ENCODE results near the gene TMTC2. TPM values are rescaled to one million over a fixed set of nuclear protein-coding genes. Genes with fewer than 3 reads are reported as not detected.
A peak's percentile ranks its signal among the peaks of the same experiment; 100 is the strongest.
"Not testable (repeated sequence)": the region's sequence is repeated elsewhere in the genome, so short reads cannot be mapped to it uniquely, and the experiment has no call there.

Gene TMTC2
- total RNA-seq, 1 donor from 2014 or later = 3.7 TPM

DNA sequence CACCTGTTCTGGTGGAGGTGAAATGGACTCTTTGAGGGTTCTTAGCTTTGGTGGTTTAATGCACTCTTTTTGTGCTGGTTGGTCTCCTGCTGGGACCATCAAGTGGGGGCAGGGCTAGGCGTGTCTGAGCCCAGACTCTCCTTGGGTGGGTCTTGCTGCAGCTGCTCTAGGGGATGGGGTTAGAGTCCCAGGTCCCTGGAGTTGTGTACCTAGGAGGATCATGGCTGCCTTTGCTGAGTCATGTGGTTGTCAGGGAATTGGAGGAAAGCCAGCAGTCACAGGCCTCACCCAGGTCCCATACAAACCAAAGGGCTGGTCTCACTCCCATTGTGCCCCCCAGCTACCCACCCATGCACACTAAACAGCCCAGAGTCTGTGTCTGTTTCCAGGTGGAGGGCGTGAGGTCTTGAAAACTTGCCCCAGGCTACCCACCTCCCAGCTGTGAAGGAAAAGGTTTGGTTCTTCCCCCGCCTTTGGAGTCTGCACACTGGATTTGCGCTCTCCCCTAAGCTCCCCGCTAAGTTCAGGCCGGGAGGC, 387.7 kb downstream of the TMTC2 start:
- DNase-seq (peak; percentile 9), ATAC-seq (ENCODE audit: poor library complexity) (no peak)
- intact Hi-C loops (cut with DNase I) = no loop called here

DNA sequence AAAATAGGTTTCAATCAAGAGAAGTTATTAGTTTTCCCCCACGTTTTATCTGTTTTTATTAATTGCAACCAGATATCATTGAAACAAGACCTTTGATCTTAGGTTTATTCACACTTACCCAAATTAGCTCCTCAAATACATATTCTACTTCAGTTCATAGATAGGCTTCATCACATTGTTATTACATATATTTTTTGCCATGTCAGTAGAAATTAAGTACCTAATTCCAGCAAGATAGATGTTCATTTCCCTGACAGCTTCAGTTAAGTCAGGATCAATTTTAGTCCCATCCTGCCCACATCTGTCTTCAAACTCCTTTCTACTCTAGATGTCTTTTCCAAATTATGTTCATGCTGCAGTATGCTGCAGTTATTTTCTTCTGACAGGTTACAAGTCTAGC, 388.8 kb downstream of the TMTC2 start:
- intact Hi-C loops (cut with DNase I) = no loop called here
- ATAC-seq (ENCODE audit: poor library complexity) = no peak

DNA sequence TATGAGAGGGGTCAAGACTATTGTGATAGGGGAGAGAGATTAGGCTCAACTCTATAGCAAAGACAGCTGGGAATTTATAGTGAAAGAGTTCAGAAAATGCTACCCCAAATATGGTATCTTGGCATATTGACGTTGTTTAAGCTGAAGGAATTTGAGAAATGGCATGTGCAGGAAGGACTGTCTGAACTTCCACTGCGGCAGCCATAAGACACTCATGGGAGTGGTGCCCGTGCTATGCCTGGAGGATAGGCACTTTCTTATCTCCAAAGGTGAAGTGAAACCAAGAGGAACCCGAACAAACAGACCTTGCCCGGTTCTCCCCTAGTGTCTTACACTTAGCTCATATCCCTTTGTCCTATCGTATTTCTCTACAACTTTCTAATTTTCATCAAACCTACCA, 390.3 kb downstream of the TMTC2 start:
- no peak for DNase-seq
- ATAC-seq (ENCODE audit: poor library complexity) = no peak
- intact Hi-C loops (cut with DNase I) = no loop called here

More for the DNA sequence above, 388.8 kb downstream of the TMTC2 start:
- DNase-seq = no peak

DNA sequence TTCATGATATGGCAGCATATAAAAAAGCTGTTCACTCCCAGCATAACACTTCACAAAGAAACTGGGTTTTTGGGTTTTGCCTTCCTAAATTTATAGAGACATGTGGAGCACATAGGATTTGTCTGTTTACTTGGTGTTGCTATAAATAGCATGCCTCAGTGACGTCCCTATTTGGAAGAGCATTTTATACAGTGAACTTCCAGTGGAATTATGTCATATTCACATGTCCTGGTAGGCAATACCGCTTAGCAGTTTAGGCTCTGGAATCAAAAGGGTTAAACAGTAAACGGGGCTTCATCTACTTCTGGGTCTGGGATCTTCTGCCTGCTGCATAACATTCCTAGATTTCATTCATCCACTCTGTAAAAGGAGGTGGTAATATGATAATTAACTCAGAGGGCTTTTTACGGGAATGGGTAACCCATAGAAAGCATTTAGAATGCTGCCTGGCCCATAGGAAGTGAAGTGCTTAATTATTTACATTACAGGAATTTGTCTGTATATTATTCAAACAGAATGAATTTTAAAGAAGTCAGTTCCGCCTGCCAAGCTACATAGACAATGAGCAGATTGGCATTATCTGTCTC, 396.1 kb downstream of the TMTC2 start:
- ATAC-seq (ENCODE audit: poor library complexity) (no peak), DNase-seq (no peak)
- intact Hi-C loops (cut with DNase I) = no loop called here

DNA sequence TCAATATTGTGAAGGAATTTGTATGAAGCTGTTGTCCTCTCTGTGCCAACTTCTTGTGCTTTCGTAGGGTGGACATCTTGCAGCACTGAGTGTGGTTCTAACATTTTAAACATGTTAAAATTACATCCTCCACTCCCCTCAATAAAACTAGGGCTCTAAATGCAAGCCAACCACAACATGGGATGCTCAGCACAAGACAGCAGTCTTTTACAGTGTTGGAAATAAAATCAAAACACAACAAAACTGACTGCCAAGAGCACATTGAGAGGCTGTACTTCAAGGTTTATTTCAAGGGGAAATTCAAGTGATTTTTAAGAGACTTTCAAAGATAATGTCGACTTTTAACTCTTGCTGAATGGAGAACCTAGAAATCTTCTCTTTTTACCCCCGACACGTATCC, 396.9 kb downstream of the TMTC2 start:
- no peak for ATAC-seq (ENCODE audit: poor library complexity)
- intact Hi-C loops (cut with DNase I) = no loop called here
- no peak for DNase-seq

DNA sequence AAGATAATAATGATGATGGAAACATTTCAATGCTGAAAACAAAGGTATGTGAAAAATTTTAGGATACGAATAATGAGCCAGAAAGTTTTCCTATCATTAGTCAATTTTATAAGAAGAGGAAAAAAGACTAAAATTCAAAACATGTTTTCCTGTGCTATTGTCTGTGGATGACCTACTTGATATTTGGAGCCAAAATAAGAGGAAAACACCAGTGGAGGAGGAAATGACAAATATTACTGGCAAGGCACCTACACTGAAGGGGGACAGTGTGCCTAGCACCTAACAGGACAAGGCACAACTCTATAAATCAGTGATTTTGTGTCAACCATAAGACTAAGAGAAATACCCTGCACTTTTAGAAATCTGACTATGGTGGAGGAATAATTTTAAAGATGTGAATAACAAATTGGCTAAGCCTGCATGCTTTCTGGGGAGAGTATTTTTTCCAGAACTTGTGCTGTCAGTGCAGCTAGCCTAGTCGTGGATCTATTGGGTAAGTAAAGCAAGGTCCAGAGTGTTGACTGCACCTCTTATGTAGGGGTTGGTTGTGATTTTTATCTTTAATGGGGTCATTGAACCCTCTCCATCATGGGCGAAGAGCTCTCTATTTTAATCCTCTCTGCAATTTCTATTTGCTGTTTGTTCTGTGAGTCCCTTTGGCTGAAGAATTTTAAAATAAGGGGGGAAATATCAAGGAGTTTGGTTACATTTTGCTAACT, 398.0 kb downstream of the TMTC2 start:
- ATAC-seq (ENCODE audit: poor library complexity) = no peak

DNA sequence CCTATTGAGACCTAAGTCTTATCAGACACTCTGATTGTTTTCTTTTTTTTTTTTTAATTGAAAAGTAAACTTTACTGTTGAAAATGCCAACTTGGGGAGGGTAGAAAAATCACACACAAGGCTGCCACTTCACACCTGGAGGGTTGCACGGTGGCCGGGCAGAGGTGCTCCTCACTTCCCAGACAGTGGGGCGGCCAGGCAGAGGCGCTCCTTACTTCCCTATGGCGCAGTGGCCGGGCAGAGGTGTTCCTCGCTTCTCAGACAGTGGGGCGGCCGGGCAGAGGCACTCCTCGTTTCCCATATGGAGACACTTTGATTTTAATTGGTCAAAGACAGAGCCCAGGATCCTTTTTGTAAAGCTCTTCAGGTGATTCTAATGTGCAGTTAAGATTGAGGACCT, 399.3 kb downstream of the TMTC2 start:
- intact Hi-C loops (cut with DNase I) = no loop called here
- ATAC-seq (ENCODE audit: poor library complexity) (no peak), DNase-seq (no peak)

More for the DNA sequence above, 398.0 kb downstream of the TMTC2 start:
- no peak for DNase-seq
- intact Hi-C loops (cut with DNase I) = no loop called here

DNA sequence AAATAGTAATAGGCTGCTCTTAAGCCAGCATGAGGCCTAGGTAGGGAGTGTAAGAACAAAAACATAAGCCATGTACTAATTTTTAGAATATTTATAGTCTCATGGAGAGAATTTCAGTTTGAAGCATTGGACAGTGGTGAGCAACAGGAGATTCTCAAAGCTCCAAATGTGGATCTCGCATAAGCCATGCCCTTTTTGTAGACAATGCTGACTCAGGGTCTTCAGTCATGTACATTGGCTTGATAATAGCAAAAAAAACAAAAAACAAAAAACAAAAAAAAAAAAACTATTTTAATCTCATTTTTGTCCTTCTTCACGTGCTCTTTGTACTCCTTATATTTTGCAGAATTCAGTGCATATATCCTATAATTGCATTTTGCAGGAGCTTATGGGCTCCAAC, 402.9 kb downstream of the TMTC2 start:
- DNase-seq (no peak), ATAC-seq (ENCODE audit: poor library complexity) (no peak)
- intact Hi-C loops (cut with DNase I) = no loop called here

DNA sequence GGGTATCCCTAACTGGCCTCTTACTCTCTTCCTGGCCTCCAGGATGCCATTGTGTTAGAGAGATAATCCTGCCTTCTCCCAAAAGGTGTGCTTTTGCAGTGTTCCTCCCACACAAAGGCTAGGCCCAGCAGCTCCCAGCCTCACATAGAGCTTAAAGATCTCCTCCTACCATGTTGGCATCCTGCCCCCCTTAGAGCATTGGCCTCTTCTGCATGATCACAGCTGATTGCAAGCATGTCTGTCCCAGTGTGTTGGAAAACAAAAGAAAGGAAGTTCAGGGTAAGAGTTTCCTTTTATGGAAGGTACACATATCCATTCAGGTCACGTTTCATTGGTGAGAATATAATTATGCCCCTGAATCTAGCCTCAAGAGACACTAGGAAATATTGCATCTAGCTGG, 405.4 kb downstream of the TMTC2 start:
- ATAC-seq (ENCODE audit: poor library complexity) (no peak), DNase-seq (no peak)
- intact Hi-C loops (cut with DNase I) = no loop called here

DNA sequence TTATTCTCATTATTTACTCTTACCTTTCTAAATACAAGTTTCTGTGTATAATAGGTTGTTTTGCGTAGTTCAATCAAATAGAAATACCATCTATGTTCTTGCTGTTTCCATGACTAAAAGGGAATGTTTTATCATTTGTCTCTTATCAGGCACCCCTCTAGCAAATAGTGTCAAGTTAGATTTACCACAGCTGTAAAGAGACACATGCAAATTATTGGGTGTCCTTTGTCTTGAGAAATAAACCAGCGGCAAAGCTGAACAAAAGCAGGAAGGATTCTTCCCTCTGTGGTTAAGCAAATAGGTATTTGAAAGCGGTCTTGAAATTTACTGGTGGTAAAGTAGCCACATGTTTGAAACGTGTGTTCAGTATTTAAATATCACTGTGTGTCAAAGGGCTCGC, 405.9 kb downstream of the TMTC2 start:
- intact Hi-C loops (cut with DNase I) = no loop called here
- DNase-seq (no peak), ATAC-seq (ENCODE audit: poor library complexity) (no peak)

DNA sequence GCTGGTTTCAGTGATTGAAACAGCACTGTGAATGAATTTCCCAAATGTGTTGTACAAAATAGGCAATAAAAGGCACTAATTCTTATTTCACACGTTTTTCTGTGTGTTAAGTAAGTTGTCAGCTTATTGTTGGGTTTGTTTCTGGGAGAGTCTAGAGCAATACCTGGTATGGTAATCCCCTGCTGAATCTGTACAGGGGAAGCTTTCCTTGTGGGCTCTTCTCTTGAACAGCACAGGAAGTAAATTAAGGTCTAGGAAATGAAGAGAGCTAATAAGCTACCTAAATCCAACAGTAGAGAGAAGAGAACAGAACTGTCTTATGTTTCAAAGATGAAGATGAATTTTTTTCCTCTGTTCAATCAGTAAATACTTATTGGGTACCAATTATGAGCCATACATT, 406.7 kb downstream of the TMTC2 start:
- no peak for ATAC-seq (ENCODE audit: poor library complexity)
- no peak for DNase-seq
- intact Hi-C loops (cut with DNase I) = no loop called here

DNA sequence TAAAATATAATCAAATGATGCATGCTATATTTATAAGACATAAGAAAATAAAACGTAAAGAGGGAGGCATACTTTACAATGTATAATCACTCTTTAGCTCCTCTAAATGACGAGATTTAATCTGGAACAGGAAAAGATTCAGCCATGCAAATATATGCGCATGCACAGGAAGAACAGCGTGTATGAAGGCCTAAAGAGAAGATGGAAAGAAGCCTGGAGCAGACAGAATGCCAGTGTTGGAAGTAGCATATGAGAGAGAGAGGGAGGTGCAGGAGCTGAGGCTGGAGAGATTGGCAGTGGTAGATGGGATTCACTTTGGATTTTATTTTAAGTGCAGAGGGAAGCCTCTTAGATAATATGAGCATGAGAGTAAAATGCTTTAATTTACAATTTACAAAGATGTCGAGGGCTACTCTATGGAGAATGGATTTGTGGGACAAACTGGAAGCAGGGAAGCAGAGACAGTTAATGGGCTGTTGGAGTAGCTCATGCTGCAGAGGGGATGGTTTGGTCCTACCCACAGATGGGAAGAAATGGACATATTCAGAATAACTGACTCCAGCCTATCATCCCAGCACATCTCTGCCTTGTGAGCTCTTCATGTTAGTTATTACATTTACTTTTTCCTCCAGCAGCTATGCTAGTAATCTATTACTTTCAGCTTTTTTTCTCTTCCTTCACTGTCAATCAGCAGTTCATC, 411.1 kb downstream of the TMTC2 start:
- intact Hi-C loops (cut with DNase I) = no loop called here
- DNase-seq (no peak), ATAC-seq (ENCODE audit: poor library complexity) (no peak)

DNA sequence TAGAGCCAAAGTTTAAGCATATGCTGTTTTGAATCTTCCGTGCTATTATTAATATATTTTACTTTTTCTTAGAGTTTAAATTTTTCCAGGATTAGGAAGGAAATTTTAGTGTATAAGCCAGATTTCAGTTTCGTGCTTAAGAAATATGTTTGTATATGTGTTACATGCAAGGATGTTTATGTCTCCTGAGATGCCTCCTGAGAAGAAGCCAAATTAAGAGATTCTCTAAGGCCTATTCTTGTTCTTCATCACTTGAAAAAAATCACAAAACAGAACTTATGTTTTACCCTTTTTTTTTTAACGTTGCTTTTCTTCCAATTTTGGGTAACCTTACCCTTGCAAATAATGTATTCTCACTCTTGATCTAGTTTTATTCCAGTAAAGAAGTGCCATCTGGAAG, 412.7 kb downstream of the TMTC2 start:
- ATAC-seq (ENCODE audit: poor library complexity) = no peak
- intact Hi-C loops (cut with DNase I) = no loop called here
- DNase-seq = no peak

DNA sequence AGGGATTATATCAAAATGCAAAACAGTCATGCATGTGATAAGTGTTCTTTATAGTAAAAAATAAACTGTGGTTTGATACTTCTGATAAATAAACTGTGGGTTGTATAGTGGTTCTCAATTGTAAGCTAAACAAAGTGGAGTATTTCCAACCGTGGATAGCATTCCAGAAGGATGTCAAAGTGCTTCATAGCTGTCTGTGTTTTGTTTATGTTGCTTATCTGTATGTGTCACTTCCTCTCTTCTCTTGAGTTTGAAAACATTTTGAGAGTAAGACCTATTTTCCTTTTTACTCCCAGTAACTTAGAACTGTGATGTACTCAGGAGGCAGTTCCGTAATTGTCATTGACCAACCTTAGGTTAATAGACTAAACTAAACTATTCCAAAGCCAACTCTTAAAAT, 415.8 kb downstream of the TMTC2 start:
- no peak for ATAC-seq (ENCODE audit: poor library complexity)
- intact Hi-C loops (cut with DNase I) = no loop called here

DNA sequence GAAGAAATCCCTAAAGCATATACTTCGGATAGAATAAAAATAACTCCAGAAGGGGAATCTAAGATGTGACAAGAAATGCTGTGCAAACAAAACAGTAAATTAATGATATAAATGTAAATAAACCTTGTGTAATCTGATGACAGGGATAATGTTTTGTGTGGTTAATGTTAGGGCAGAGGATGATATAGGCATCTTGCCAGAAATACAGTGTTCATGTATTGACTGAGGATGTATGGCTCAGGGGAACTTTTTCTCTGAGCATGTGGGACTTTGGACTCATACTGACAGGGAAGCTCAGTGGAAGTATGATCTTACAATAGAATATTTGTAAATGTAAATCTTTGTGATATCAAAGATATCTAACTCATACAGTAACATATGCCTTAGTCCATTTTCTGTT, 420.2 kb downstream of the TMTC2 start:
- intact Hi-C loops (cut with DNase I) = no loop called here
- DNase-seq = no peak
- no peak for ATAC-seq (ENCODE audit: poor library complexity)

More for the DNA sequence above, 415.8 kb downstream of the TMTC2 start:
- no peak for DNase-seq

DNA sequence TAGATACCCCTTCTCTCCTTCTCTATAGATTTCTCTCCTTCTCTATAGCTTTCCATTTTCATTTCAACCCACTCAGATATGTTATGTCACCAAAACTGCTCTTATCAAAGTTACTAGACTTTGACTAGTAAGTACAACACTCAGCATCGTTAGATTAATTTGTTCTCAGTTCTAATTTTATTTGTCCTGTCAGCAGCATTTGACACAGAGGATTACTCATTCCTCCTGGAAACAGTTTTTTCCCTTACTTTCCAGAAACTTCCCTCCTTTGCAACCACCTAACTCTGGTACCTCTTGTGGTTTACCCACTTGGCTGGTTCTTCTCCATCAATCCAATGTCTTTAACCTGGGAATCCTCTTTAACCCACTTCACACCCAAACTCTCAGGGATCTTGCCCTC, 423.7 kb downstream of the TMTC2 start:
- intact Hi-C loops (cut with DNase I) = no loop called here
- ATAC-seq (ENCODE audit: poor library complexity) (no peak), DNase-seq (no peak)

DNA sequence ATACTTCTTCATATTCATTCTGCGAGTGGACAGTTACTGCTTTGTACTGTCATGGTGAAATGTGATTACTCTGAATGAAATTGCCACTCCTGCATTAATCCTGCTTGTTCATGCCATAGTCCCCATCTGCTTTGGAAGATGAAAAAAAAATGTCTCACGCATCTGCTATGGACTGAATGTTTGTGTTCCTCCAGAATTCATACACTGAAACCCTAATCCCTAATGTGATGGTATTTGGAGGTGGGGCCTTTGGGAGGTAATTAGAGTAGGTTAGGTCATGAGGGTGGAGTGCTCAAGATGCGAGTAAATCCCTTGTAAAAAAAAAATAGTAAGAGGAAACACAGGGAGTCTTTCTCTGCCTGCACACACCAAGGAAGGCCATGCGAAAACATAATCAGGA, 427.2 kb downstream of the TMTC2 start:
- intact Hi-C loops (cut with DNase I) = no loop called here
- ATAC-seq (ENCODE audit: poor library complexity) (no peak), DNase-seq (no peak)

DNA sequence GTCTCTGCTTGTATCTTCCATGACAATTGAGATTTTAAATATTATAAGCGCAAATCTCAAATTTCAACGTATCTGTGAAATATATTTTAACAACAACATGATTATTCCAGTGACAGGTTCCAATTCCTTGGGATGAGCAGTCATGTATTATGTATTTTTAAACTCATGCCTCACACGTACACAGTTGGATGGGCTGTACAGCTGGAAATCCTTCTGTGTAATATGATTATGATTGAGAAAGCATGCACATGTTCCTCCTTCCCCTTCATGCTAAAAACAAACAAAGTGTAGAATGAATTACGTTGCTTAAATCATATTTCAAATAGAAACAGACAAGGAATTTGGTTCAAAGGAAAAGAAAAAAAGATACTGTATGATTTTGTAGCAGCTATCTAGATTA, 428.3 kb downstream of the TMTC2 start:
- DNase-seq (no peak), ATAC-seq (ENCODE audit: poor library complexity) (no peak)
- intact Hi-C loops (cut with DNase I) = no loop called here

DNA sequence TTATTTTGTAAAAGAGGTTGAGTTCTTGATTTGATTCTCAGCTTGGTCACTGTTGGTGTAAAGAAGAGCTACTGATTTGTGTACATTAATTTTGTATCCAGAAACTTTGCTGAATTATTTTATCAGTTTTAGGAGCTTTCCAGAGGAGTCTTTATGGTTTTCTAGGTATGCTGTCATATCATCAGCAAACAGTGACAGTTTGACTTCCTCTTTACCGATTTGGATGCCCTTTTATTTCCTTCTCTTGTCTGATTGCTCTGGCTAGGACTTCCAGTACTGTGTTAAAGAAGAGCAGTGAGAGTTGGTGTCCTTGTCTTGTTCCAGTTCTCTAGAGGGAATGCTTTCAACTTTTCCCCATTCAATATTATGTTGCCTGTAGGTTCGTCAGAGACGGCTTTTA, 431.2 kb downstream of the TMTC2 start:
- intact Hi-C loops (cut with DNase I) = not testable (repeated sequence)

More for the DNA sequence above, 431.2 kb downstream of the TMTC2 start:
- not testable (repeated sequence) for ATAC-seq (ENCODE audit: poor library complexity); DNase-seq
